Activated CD8-positive, alpha-beta memory T cell treated with anti-CD3 and anti-CD28 coated beads for 48 hours (primary cell): ENCODE results near the gene IRF5.

Experiments
- DNase-seq, 3 experiments: peaks; one replicate each; pipeline ENCODE4 v3.0.0-alpha.2; 2020; ENCODE audit warnings: low read depth in 2 of 3, low spot score in 2 of 3

The IRF5 gene

GRCh38 chr7:128937647-128938543 lies at the start of gene IRF5:
Gene IRF5 (plus strand): TSS chr7:128937927. CDS start chr7:128942082, 4,155 bp downstream.
- no peak for DNase-seq

GRCh38 chr7:128888039-128888755 lies 49.5 kb upstream of the IRF5 start:
- no peak for DNase-seq

GRCh38 chr7:128888756-128889095 lies 49.0 kb upstream of the IRF5 start:
- no peak for DNase-seq

GRCh38 chr7:128889121-128889520 lies 48.6 kb upstream of the IRF5 start:
- DNase-seq, result no peak

GRCh38 chr7:128890306-128891109 lies 47.2 kb upstream of the IRF5 start:
- DNase-seq, result no peak

GRCh38 chr7:128891110-128891941 lies 46.4 kb upstream of the IRF5 start:
- no peak for DNase-seq

GRCh38 chr7:128891942-128892269 lies 45.8 kb upstream of the IRF5 start:
- DNase-seq, result no peak

GRCh38 chr7:128892521-128893250 lies 45.0 kb upstream of the IRF5 start:
- DNase-seq, result no peak

GRCh38 chr7:128893251-128894100 lies 44.3 kb upstream of the IRF5 start:
- DNase-seq, result no peak

- no peak for DNase-seq
These were observed 43.7 kb upstream of the IRF5 start for GRCh38 chr7:128894101-128894440.

GRCh38 chr7:128895320-128895719 lies 42.4 kb upstream of the IRF5 start:
- DNase-seq, result no peak

GRCh38 chr7:128899392-128899791 lies 38.3 kb upstream of the IRF5 start:
- no peak for DNase-seq

GRCh38 chr7:128900237-128900636 lies 37.5 kb upstream of the IRF5 start:
- DNase-seq, result no peak

- DNase-seq, result no peak
These were observed 34.8 kb upstream of the IRF5 start for GRCh38 chr7:128902761-128903585.

- no peak for DNase-seq
These were observed 33.9 kb upstream of the IRF5 start for GRCh38 chr7:128903621-128904361.

- no peak for DNase-seq
These were observed 33.1 kb upstream of the IRF5 start for GRCh38 chr7:128904381-128905197.
